Upper lobe of left lung (tissue), 6 donors: ENCODE data around the gene NT5DC1. TPM values are rescaled to one million over a fixed set of nuclear protein-coding genes. Genes with fewer than 3 reads are reported as not detected.

Experiments
- ATAC-seq, 2 donors: fragments of 200-7000 bp; cut with Tn5 transposase; one replicate each; pipeline ENCODE4 v1.9.1; 2022; ENCODE audit warnings: mild to moderate bottlenecking in 2 of 2, moderate library complexity in 2 of 2; ENCODE audit not compliant: low FRiP score in 2 of 2
- DNase-seq, 2 donors: peaks; one replicate each; pipeline ENCODE4 v3.0.0-alpha.2; 2019 to 2020
- H3K27ac ChIP-seq, 4 donors: fragments of 200-600 bp; sonication (generic); one replicate each; pipeline ENCODE4 v1.5.1; 2016 to 2019
- H3K27me3 ChIP-seq, 4 donors: fragments of 200-600 bp; sonication (generic); one replicate each; pipeline ENCODE4 v1.5.1; 2017 to 2019
- H3K36me3 ChIP-seq, 4 donors: fragments of 200-600 bp; sonication (generic); one replicate each; pipeline ENCODE4 v1.5.1; 2016 to 2019
- H3K4me1 ChIP-seq, 4 donors: fragments of 200-600 bp; sonication (generic); one replicate each; pipeline ENCODE4 v1.5.1; 2018 to 2019
- H3K4me3 ChIP-seq, 4 donors: fragments of 200-600 bp; sonication (generic); one replicate each; pipeline ENCODE4 v1.5.1; 2017 to 2019; ENCODE audit warnings: mild to moderate bottlenecking in 2 of 4, moderate library complexity in 1 of 4
- H3K9me3 ChIP-seq, 4 donors: fragments of 200-600 bp; sonication (generic); one replicate each; pipeline ENCODE4 v1.5.1; 2018 to 2019
- EP300 ChIP-seq, 4 donors: sonication (generic); formaldehyde crosslinking; IDR thresholded peaks; one replicate each; pipeline ENCODE4 v1.5.1; 2017; ENCODE audit warnings: antibody characterized with exemption in 4 of 4, control low read depth in 2 of 4
- POLR2A ChIP-seq, 4 donors: fragments of 450-650 bp; IDR thresholded peaks; one replicate each; pipeline ENCODE4 v1.5.1; 2016 to 2017; ENCODE audit warnings: antibody characterized with exemption in 4 of 4, mild to moderate bottlenecking in 2 of 4
- POLR2AphosphoS5 ChIP-seq, 2 donors: sonication (generic); formaldehyde crosslinking; IDR thresholded peaks; one replicate each; pipeline ENCODE4 v1.5.1; 2017; ENCODE audit warnings: antibody characterized with exemption in 2 of 2
- WGBS, 2 donors: methylation state at CpG; one replicate each; pipeline ENCODE4 v1.1.5; 2017 to 2018; 5-methylcytosine and 5-hydroxymethylcytosine counted together
- total RNA-seq, 6 donors: library from RNA; depleted of rRNA in 4 of 6; stranded (reverse); fragments of >200 nt in 4 of 6; gene quantifications; one replicate each; pipeline versions ENCODE4 v1.1.0 to v1.2.1, GENCODE V29; 2016 to 2021
- TF ChIP-seq, protein P1 (sequence below), 6 experiments: fragments of 450-650 bp in 4 of 6; fragments of 200-600 bp in 2 of 6; sonication (generic) in 2 of 6; IDR thresholded peaks; one replicate each; pipeline ENCODE4 v1.5.1; 2016 to 2019; ENCODE audit warnings: antibody characterized with exemption in 6 of 6
- donor health status: DM: no; HTN: no; CAD: no; lungs with moderate emphysema.
- donor health status: DM: no; HTN: yes; CAD: no; lungs with severe emphysema.

The NT5DC1 gene
- total RNA-seq, 6 donors from 2014 or later, result 5.4 to 55.6 (median 28.8) TPM

DNA sequence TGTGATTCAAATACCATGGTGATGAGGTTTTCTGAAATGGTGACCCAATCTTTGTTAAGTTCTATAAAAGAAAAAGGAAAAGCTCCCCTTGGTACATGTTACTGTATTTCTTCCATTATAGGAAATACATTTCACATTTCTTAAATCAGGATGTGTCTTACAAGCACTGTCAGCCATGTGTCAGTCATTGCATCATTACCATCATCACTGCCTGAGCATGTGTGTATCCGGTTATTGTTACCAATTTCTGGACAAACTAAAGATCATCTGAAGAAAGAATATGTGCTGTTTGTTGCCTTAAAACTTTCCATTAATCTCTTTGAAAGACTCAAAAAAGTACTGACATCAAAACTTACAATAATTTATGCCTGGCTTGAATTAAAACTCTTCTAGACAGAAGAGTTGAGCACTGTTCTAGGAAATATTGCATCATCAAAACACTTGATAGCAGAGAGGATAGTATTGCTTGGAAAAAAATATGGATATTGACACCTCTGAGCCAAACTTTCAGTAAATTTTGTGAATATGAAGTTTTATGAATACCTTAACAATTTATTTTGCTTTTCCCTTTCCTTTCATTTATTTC is 186.2 kb downstream of the NT5DC1 start:
- Histone ChIP-seq H3K9me3 (no peaks in the 10 kb centered on the region), H3K27ac (no peak overlapping the region), H3K36me3 (no peaks in the 10 kb centered on the region), H3K4me3 (no peak overlapping the region), H3K4me1 (no peaks in the 10 kb centered on the region), H3K27me3 (no peaks in the 10 kb centered on the region)
- TF ChIP-seq POLR2AphosphoS5 (IDR thresholded peaks at IDR 0.05), result no peak
- TF ChIP-seq, protein P1, sequence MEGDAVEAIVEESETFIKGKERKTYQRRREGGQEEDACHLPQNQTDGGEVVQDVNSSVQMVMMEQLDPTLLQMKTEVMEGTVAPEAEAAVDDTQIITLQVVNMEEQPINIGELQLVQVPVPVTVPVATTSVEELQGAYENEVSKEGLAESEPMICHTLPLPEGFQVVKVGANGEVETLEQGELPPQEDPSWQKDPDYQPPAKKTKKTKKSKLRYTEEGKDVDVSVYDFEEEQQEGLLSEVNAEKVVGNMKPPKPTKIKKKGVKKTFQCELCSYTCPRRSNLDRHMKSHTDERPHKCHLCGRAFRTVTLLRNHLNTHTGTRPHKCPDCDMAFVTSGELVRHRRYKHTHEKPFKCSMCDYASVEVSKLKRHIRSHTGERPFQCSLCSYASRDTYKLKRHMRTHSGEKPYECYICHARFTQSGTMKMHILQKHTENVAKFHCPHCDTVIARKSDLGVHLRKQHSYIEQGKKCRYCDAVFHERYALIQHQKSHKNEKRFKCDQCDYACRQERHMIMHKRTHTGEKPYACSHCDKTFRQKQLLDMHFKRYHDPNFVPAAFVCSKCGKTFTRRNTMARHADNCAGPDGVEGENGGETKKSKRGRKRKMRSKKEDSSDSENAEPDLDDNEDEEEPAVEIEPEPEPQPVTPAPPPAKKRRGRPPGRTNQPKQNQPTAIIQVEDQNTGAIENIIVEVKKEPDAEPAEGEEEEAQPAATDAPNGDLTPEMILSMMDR (IDR thresholded peaks at IDR 0.05), result no peak
- TF ChIP-seq EP300 (IDR thresholded peaks at IDR 0.05), result no peak
- TF ChIP-seq POLR2A (IDR thresholded peaks at IDR 0.05), result no peak
- DNase-seq, result no peak
- WGBS, 2 donors, result 67 to 70% methylated on average over 1 of the region's 1 CpG
- ATAC-seq, result no peak

DNA sequence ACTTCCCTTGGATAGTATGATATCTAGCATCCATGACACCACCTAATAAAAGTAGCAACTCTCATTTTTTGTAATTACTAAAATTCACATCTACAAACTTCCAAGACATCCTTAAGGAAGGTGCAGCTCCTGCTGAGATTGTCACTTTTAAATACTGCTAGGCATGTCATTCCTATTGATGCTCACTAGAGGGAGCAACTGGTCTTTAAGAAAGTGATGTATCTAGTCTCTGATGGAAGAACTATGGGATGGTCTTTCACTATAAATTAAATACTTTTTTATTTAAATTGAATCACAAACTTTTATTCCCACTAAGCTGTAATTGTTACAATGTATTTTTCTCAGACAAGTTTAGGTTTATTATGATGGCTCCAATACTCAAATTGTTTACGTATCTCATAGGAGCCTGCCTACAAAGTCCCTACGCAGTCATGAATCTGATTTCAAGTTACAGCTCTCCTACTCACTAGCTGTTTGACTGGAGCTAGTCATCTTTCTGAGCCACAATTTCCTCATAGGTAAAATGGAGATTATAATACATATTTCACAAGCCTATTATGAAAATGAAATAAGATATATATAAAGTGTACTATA is 187.1 kb downstream of the NT5DC1 start:
- DNase-seq, result no peak
- Histone ChIP-seq H3K27ac (no peak overlapping the region), H3K4me1 (no peaks in the 10 kb centered on the region), H3K27me3 (no peaks in the 10 kb centered on the region), H3K4me3 (no peak overlapping the region), H3K9me3 (no peaks in the 10 kb centered on the region), H3K36me3 (no peaks in the 10 kb centered on the region)
- peak in 1 of 2 donors; percentile 93 for ATAC-seq
- 89 to 97% methylated on average over 2 of the region's 2 CpGs for WGBS, 2 donors
- TF ChIP-seq EP300 (IDR thresholded peaks at IDR 0.05) (no peak), POLR2AphosphoS5 (IDR thresholded peaks at IDR 0.05) (no peak), POLR2A (IDR thresholded peaks at IDR 0.05) (no peak)
- TF ChIP-seq, protein P1 (IDR thresholded peaks at IDR 0.05), result peak; percentile 76 to 91 (median 81)

DNA sequence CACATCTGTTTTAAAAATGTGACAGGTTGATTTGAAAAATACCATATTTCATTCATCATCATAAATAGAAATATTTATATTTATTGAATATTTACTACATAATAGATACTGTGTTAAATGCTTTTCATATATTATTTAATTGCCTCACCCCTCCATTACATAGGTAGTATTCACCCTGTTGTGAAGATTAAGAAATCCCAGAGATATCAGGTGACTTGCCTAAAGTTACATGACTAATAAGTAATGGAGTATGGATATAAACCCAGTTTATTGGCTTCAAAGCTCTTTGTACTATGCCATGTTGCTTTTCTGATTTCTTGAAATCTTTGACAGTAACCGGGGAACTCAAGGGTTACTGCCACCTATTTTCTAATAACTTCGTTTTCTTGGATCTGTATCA is 189.2 kb downstream of the NT5DC1 start:
- Histone ChIP-seq H3K4me1 (no peaks in the 10 kb centered on the region), H3K4me3 (no peak overlapping the region), H3K36me3 (no peaks in the 10 kb centered on the region), H3K27me3 (no peaks in the 10 kb centered on the region), H3K9me3 (no peaks in the 10 kb centered on the region), H3K27ac (no peak overlapping the region)
- no peak for DNase-seq
- ATAC-seq, result no peak
- WGBS, 2 donors, result 83 to 90% methylated on average over 2 of the region's 2 CpGs
- TF ChIP-seq EP300 (IDR thresholded peaks at IDR 0.05), result no peak
- TF ChIP-seq POLR2AphosphoS5 (IDR thresholded peaks at IDR 0.05), result no peak
- TF ChIP-seq, protein P1 (IDR thresholded peaks at IDR 0.05), result no peak
- TF ChIP-seq POLR2A (IDR thresholded peaks at IDR 0.05), result no peak

DNA sequence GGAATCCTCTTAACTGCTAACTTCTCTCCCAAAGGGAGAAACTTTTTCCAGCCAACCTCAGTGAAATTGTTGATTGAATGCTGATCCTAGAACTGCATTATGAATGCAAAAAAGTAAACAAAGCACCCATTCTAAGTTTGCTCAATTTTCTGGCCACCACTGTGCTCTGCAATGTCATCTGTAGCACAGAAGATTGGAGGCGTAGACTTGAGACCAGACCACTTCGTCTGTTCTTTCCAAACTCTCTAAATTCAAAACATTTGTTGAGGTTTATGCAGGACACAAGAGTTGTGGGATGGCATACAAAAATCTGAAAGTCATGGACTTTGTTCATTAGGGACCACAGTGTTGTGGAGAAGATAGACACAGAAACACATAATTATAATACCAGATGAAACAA is 190.1 kb downstream of the NT5DC1 start:
- Histone ChIP-seq H3K27me3 (no peaks in the 10 kb centered on the region), H3K27ac (no peak overlapping the region), H3K4me1 (no peaks in the 10 kb centered on the region), H3K9me3 (no peaks in the 10 kb centered on the region), H3K4me3 (no peak overlapping the region), H3K36me3 (no peaks in the 10 kb centered on the region)
- no peak for TF ChIP-seq POLR2A (IDR thresholded peaks at IDR 0.05)
- TF ChIP-seq EP300 (IDR thresholded peaks at IDR 0.05), result no peak
- TF ChIP-seq, protein P1 (IDR thresholded peaks at IDR 0.05), result no peak
- TF ChIP-seq POLR2AphosphoS5 (IDR thresholded peaks at IDR 0.05), result no peak
- no peak for ATAC-seq
- 90 to 92% methylated on average over 2 of the region's 2 CpGs for WGBS, 2 donors
- DNase-seq, result no peak
